ENCODE measurements around the gene CLEC16A.
A peak's percentile ranks its signal among the peaks of the same experiment; 100 is the strongest.

CLEC16A gene

DNA sequence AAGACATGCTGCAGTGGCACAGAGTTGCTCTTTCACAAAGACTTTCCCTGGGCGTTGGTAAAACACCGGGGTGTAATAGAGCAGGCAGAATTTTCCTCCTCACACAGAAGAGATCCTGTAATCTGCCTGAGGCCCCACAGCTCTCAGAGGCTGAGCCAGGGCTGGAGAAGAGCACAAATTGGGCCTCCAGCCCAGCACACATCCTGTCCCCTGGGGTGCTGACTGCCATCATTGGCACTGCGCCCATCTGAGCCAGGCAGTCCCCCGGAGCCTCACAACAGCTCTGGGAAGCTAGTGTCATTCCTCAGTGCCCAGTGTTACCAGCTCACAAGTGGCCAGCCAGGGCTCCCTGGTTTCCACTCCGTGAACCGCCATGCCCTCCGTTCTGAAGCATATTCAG, 192.2 kb downstream of the CLEC16A start:
- Histone ChIP-seq H3K4me3 (ENCODE audit: low read length) (no peak overlapping the region), H3K18ac (ENCODE audit: low read length) (no peak overlapping the region), H4K5ac (ENCODE audit: low read length) (no peak overlapping the region), H3K79me1 (ENCODE audit: low read length) (no peaks in the 10 kb centered on the region), H3K4me2 (ENCODE audit: low read length) (no peak overlapping the region), H3K36me3 (ENCODE audit: control insufficient read depth, insufficient read depth, low read length) (no peaks in the 10 kb centered on the region), H2BK120ac (ENCODE audit: low read depth, low read length) (no peak overlapping the region), H3K4me1 (ENCODE audit: control insufficient read depth, low read depth, low read length) (peaks cover 24% of the 10 kb centered on the region), H3K23ac (ENCODE audit: low read length) (no peak overlapping the region), H2AK5ac (ENCODE audit: low read length) (no peak overlapping the region), H4K8ac (ENCODE audit: low read depth, low read length) (no peak overlapping the region), H3K79me2 (ENCODE audit: control insufficient read depth, insufficient read depth, low read length) (no peaks in the 10 kb centered on the region), H3K9ac (ENCODE audit: low read length) (no peak overlapping the region), H3K4ac (ENCODE audit: low read depth, low read length) (no peak overlapping the region), H3K56ac (ENCODE audit: low read length) (peak overlapping the region; percentile 17), H2BK15ac (replicated peaks; ENCODE audit: low read depth) (no peak overlapping the region), H3K27ac (ENCODE audit: low read depth, low read length) (no peak overlapping the region), H3K27me3 (ENCODE audit: insufficient read depth, low read length, poor library complexity) (no peaks in the 10 kb centered on the region), H2BK5ac (ENCODE audit: low read length) (no peak overlapping the region)
- no CpG with 5 or more reads among the region's 7 CpGs for WGBS (ENCODE audit: extremely low coverage, insufficient coverage, low lambda C conversion rate)
- no peak for DNase-seq

DNA sequence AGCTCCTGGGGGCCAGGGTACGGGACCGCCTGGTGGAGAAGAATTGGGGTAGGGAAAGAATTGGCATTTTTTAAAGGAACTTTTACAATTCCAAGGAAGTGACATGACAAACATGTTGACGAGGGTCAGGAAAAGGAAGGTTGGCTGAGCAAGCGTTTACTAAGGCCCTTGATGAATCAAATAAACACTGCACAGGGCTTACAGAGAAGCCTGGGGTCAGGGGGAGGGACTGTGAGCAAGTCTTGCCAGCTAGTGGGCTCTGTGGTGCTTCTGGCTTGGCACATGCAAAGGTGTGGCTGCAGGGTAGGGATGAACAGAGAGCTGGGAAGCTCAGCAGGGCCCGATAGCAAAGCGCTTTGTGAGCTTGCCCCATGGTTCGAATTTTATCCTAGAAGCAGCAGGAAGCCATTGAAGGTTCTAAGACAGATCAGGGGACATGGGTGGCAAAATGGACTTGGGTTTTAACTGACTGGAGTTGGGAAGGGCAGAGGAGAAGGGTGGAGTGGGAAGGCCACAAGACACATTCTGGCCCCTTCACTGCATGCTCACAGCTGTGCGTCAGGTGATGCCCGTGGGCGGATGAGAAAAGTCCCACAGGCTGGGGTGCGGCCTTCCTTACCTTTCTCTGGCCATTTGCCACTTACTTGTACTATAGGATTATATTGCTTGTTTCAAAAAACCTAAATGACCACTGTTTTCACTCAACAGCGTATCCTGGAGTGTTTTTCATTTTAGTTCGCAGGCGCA, 193.8 kb downstream of the CLEC16A start:
- no peaks in the 10 kb centered on the region for H3K79me1 ChIP-seq (ENCODE audit: low read length)
- no peak overlapping the region for H3K4me2 ChIP-seq (ENCODE audit: low read length)
- peak overlapping the region; percentile 64 for H3K4ac ChIP-seq (ENCODE audit: low read depth, low read length)
- H3K27me3 ChIP-seq (ENCODE audit: insufficient read depth, low read length, poor library complexity): no peaks in the 10 kb centered on the region
- H2AK5ac ChIP-seq (ENCODE audit: low read length): peak overlapping the region; percentile 93
- H3K9ac ChIP-seq (ENCODE audit: low read length): no peak overlapping the region
- no CpG with 5 or more reads among the region's 14 CpGs for WGBS (ENCODE audit: extremely low coverage, insufficient coverage, low lambda C conversion rate)
- H3K18ac ChIP-seq (ENCODE audit: low read length): peak overlapping the region; percentile 89
- no peak overlapping the region for H3K27ac ChIP-seq (ENCODE audit: low read depth, low read length)
- peak overlapping the region; percentile 49 for H3K56ac ChIP-seq (ENCODE audit: low read length)
- no peak overlapping the region for H4K5ac ChIP-seq (ENCODE audit: low read length)
- no peak overlapping the region for H4K8ac ChIP-seq (ENCODE audit: low read depth, low read length)
- peak overlapping the region; percentile 40 for H2BK5ac ChIP-seq (ENCODE audit: low read length)
- H3K4me1 ChIP-seq (ENCODE audit: control insufficient read depth, low read depth, low read length): peaks cover 27% of the 10 kb centered on the region
- no peaks in the 10 kb centered on the region for H3K36me3 ChIP-seq (ENCODE audit: control insufficient read depth, insufficient read depth, low read length)
- no peak overlapping the region for H3K4me3 ChIP-seq (ENCODE audit: low read length)
- H2BK15ac ChIP-seq (replicated peaks; ENCODE audit: low read depth): no peak overlapping the region
- H2BK120ac ChIP-seq (ENCODE audit: low read depth, low read length): peak overlapping the region; percentile 79
- H3K23ac ChIP-seq (ENCODE audit: low read length): no peak overlapping the region
- no peak for DNase-seq
- no peaks in the 10 kb centered on the region for H3K79me2 ChIP-seq (ENCODE audit: control insufficient read depth, insufficient read depth, low read length)

DNA sequence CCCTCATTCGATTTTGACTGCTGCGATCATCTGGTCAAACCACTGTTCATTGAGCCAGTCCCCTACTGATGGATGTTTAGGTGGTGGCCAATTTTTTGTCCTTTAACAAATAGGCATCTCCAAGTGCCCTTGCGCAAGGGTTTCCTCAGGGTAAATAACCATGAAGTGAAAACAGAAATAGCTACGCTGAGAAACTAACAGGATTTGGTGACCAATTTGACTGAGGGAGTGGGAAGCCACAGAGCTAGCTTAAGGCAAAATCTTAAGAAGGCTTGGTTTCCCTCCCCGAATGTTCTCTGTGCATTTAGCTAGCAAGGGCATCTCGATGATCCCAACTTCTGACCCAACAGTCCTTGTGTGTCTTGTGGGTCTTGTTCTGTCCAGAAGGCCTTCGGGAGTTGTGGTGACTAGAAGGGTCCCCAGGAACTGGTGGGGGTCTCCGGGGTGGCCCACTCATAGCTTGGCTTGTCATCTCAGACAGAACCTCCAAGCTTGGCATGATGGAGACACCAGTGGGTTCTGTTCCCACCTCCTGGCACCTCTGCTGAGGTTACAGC, 194.5 kb downstream of the CLEC16A start:
- no CpG with 5 or more reads among the region's 8 CpGs for WGBS (ENCODE audit: extremely low coverage, insufficient coverage, low lambda C conversion rate)
- Histone ChIP-seq H3K9ac (ENCODE audit: low read length) (peak overlapping the region; percentile 26), H3K4ac (ENCODE audit: low read depth, low read length) (peak overlapping the region; percentile 28), H4K5ac (ENCODE audit: low read length) (no peak overlapping the region), H2AK5ac (ENCODE audit: low read length) (peak overlapping the region; percentile 52), H3K27me3 (ENCODE audit: insufficient read depth, low read length, poor library complexity) (no peaks in the 10 kb centered on the region), H2BK120ac (ENCODE audit: low read depth, low read length) (peak overlapping the region; percentile 79), H4K8ac (ENCODE audit: low read depth, low read length) (no peak overlapping the region), H3K23ac (ENCODE audit: low read length) (no peak overlapping the region), H2BK5ac (ENCODE audit: low read length) (peak overlapping the region; percentile 88), H3K79me1 (ENCODE audit: low read length) (no peaks in the 10 kb centered on the region), H3K4me2 (ENCODE audit: low read length) (no peak overlapping the region), H3K27ac (ENCODE audit: low read depth, low read length) (peak overlapping the region; percentile 89), H3K18ac (ENCODE audit: low read length) (peak overlapping the region; percentile 89), H3K36me3 (ENCODE audit: control insufficient read depth, insufficient read depth, low read length) (no peaks in the 10 kb centered on the region), H3K4me1 (ENCODE audit: control insufficient read depth, low read depth, low read length) (peaks cover 24% of the 10 kb centered on the region), H2BK15ac (replicated peaks; ENCODE audit: low read depth) (no peak overlapping the region), H3K56ac (ENCODE audit: low read length) (peak overlapping the region; percentile 57), H3K79me2 (ENCODE audit: control insufficient read depth, insufficient read depth, low read length) (no peaks in the 10 kb centered on the region), H3K4me3 (ENCODE audit: low read length) (no peak overlapping the region)
- DNase-seq: no peak

GRCh38 chr16:11139326-11140097, 195.1 kb downstream of the CLEC16A start:
- no peaks in the 10 kb centered on the region for H3K27me3 ChIP-seq (ENCODE audit: insufficient read depth, low read length, poor library complexity)
- WGBS (ENCODE audit: extremely low coverage, insufficient coverage, low lambda C conversion rate): no CpG with 5 or more reads among the region's 5 CpGs
- DNase-seq: peak; percentile 91
- no peak overlapping the region for H3K4me2 ChIP-seq (ENCODE audit: low read length)
- no peaks in the 10 kb centered on the region for H3K79me2 ChIP-seq (ENCODE audit: control insufficient read depth, insufficient read depth, low read length)
- no peak overlapping the region for H4K5ac ChIP-seq (ENCODE audit: low read length)
- H2BK120ac ChIP-seq (ENCODE audit: low read depth, low read length): peak overlapping the region; percentile 1
- H3K23ac ChIP-seq (ENCODE audit: low read length): no peak overlapping the region
- peak overlapping the region; percentile 89 for H3K18ac ChIP-seq (ENCODE audit: low read length)
- H3K4me3 ChIP-seq (ENCODE audit: low read length): no peak overlapping the region
- H3K4ac ChIP-seq (ENCODE audit: low read depth, low read length): peak overlapping the region; percentile 49
- H2AK5ac ChIP-seq (ENCODE audit: low read length): no peak overlapping the region
- peak overlapping the region; percentile 88 for H2BK5ac ChIP-seq (ENCODE audit: low read length)
- H3K79me1 ChIP-seq (ENCODE audit: low read length): no peaks in the 10 kb centered on the region
- peak overlapping the region; percentile 10 for H3K9ac ChIP-seq (ENCODE audit: low read length)
- peak overlapping the region; percentile 57 for H3K56ac ChIP-seq (ENCODE audit: low read length)
- no peak overlapping the region for H4K8ac ChIP-seq (ENCODE audit: low read depth, low read length)
- H3K4me1 ChIP-seq (ENCODE audit: control insufficient read depth, low read depth, low read length): peaks cover 24% of the 10 kb centered on the region
- no peak overlapping the region for H2BK15ac ChIP-seq (replicated peaks; ENCODE audit: low read depth)
- no peaks in the 10 kb centered on the region for H3K36me3 ChIP-seq (ENCODE audit: control insufficient read depth, insufficient read depth, low read length)
- H3K27ac ChIP-seq (ENCODE audit: low read depth, low read length): peak overlapping the region; percentile 89

GRCh38 chr16:11140098-11140375, 195.7 kb downstream of the CLEC16A start:
- Histone ChIP-seq H3K56ac (ENCODE audit: low read length) (peak overlapping the region; percentile 45), H2BK15ac (replicated peaks; ENCODE audit: low read depth) (no peak overlapping the region), H3K4me3 (ENCODE audit: low read length) (no peak overlapping the region), H3K27me3 (ENCODE audit: insufficient read depth, low read length, poor library complexity) (no peaks in the 10 kb centered on the region), H3K4me1 (ENCODE audit: control insufficient read depth, low read depth, low read length) (peaks cover 24% of the 10 kb centered on the region), H3K27ac (ENCODE audit: low read depth, low read length) (peak overlapping the region; percentile 83), H2AK5ac (ENCODE audit: low read length) (peak overlapping the region; percentile 99), H2BK120ac (ENCODE audit: low read depth, low read length) (peak overlapping the region; percentile 1), H3K79me1 (ENCODE audit: low read length) (no peaks in the 10 kb centered on the region), H3K36me3 (ENCODE audit: control insufficient read depth, insufficient read depth, low read length) (no peaks in the 10 kb centered on the region), H3K18ac (ENCODE audit: low read length) (peak overlapping the region; percentile 4), H3K4me2 (ENCODE audit: low read length) (no peak overlapping the region), H2BK5ac (ENCODE audit: low read length) (peak overlapping the region; percentile 75), H3K9ac (ENCODE audit: low read length) (no peak overlapping the region), H3K4ac (ENCODE audit: low read depth, low read length) (peak overlapping the region; percentile 49), H3K79me2 (ENCODE audit: control insufficient read depth, insufficient read depth, low read length) (no peaks in the 10 kb centered on the region), H3K23ac (ENCODE audit: low read length) (no peak overlapping the region), H4K8ac (ENCODE audit: low read depth, low read length) (no peak overlapping the region), H4K5ac (ENCODE audit: low read length) (no peak overlapping the region)
- no CpG with 5 or more reads among the region's 8 CpGs for WGBS (ENCODE audit: extremely low coverage, insufficient coverage, low lambda C conversion rate)
- DNase-seq: peak; percentile 72
